ENCODE data around the gene FAM185A.

The FAM185A gene

GRCh38 chr7:102843850-102844249, 95.1 kb downstream of the FAM185A start:
- no peaks in the 10 kb centered on the region for H3K79me2 ChIP-seq (ENCODE audit: control insufficient read depth, low read length)
- no peaks in the 10 kb centered on the region for H3K9me2 ChIP-seq (replicated peaks; ENCODE audit: control insufficient read depth, low read length)
- H3K4me2 ChIP-seq (ENCODE audit: low read length) = no peak overlapping the region
- TF ChIP-seq EZH2phosphoT487 (IDR thresholded peaks at IDR 0.05; ENCODE audit: borderline replicate concordance, low read length) (no peak), CTCF (IDR thresholded peaks at IDR 0.05; ENCODE audit: low read depth, low read length, poor library complexity, severe bottlenecking) (no peak)
- no peaks in the 10 kb centered on the region for H3K27me3 ChIP-seq (ENCODE audit: control insufficient read depth, low read length)
- H3K4me3 ChIP-seq (ENCODE audit: low read length) = no peak overlapping the region
- no peak overlapping the region for H3K27ac ChIP-seq (ENCODE audit: low read depth, low read length)
- no peaks in the 10 kb centered on the region for H4K20me1 ChIP-seq (ENCODE audit: control insufficient read depth, insufficient read depth, low read depth, low read length)
- H3K9me3 ChIP-seq (ENCODE audit: control insufficient read depth, insufficient read depth, low read length) = no peaks in the 10 kb centered on the region
- H3K4me1 ChIP-seq (ENCODE audit: control insufficient read depth, low read length) = peaks cover 15% of the 10 kb centered on the region
- no peaks in the 10 kb centered on the region for H3F3A ChIP-seq (ENCODE audit: control insufficient read depth, insufficient read depth)
- no peaks in the 10 kb centered on the region for H3K36me3 ChIP-seq (ENCODE audit: control insufficient read depth, low read length)

DNA sequence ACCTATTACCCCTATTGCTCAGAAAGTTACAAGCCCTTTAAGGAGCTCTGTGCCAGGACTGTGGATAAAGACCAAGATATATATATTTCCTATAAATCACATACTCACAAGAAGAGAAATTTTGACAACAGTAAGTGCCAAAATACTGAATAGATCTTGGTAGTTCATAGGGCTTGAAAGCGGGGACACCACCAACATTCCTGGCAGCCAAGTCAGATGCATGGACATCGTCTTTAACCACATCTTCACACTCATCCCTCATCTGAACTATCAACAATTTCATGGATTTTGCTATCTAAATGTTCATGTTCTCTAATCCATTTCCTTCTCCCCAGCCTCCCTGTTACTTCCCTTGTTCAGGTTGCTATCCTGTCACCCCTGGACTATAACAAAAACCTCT, 96.5 kb downstream of the FAM185A start:
- Histone ChIP-seq H3F3A (ENCODE audit: control insufficient read depth, insufficient read depth) (no peaks in the 10 kb centered on the region), H3K4me1 (ENCODE audit: control insufficient read depth, low read length) (peaks cover 12% of the 10 kb centered on the region), H3K9me3 (ENCODE audit: control insufficient read depth, insufficient read depth, low read length) (no peaks in the 10 kb centered on the region), H3K27ac (ENCODE audit: low read depth, low read length) (no peak overlapping the region), H3K9me2 (replicated peaks; ENCODE audit: control insufficient read depth, low read length) (no peaks in the 10 kb centered on the region), H3K27me3 (ENCODE audit: control insufficient read depth, low read length) (no peaks in the 10 kb centered on the region), H3K4me2 (ENCODE audit: low read length) (no peak overlapping the region), H3K79me2 (ENCODE audit: control insufficient read depth, low read length) (no peaks in the 10 kb centered on the region), H3K4me3 (ENCODE audit: low read length) (no peak overlapping the region), H3K36me3 (ENCODE audit: control insufficient read depth, low read length) (no peaks in the 10 kb centered on the region), H4K20me1 (ENCODE audit: control insufficient read depth, insufficient read depth, low read depth, low read length) (no peaks in the 10 kb centered on the region)
- TF ChIP-seq CTCF (IDR thresholded peaks at IDR 0.05; ENCODE audit: low read depth, low read length, poor library complexity, severe bottlenecking) = no peak
- no peak for TF ChIP-seq EZH2phosphoT487 (IDR thresholded peaks at IDR 0.05; ENCODE audit: borderline replicate concordance, low read length)

DNA sequence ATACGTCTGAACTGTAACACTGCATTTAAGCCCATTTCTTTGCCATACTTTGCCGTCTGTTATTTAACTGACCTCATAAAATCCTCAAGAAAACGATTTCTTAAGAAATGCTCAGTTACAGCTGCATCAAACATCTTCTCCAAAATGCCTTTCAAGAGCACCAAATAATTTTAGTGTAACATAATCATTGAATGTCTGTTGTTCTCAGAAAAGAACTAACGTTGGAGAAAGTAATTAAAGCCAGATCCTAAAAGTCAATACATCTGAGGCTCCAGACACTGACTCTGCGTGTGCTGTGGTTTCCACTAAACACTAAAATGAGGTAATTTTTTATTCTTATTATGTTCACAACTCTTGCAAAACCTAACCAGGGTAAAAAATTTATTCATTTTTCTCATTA, 100.3 kb downstream of the FAM185A start:
- Histone ChIP-seq H3K27ac (ENCODE audit: low read depth, low read length) (no peak overlapping the region), H3K36me3 (ENCODE audit: control insufficient read depth, low read length) (no peaks in the 10 kb centered on the region), H3K79me2 (ENCODE audit: control insufficient read depth, low read length) (no peaks in the 10 kb centered on the region), H3K9me3 (ENCODE audit: control insufficient read depth, insufficient read depth, low read length) (peaks cover 5% of the 10 kb centered on the region; the same call in 1 of the 2 replicates), H4K20me1 (ENCODE audit: control insufficient read depth, insufficient read depth, low read depth, low read length) (no peaks in the 10 kb centered on the region), H3F3A (ENCODE audit: control insufficient read depth, insufficient read depth) (no peaks in the 10 kb centered on the region), H3K27me3 (ENCODE audit: control insufficient read depth, low read length) (no peaks in the 10 kb centered on the region), H3K4me2 (ENCODE audit: low read length) (no peak overlapping the region), H3K9me2 (replicated peaks; ENCODE audit: control insufficient read depth, low read length) (no peaks in the 10 kb centered on the region), H3K4me1 (ENCODE audit: control insufficient read depth, low read length) (0 out of 2 replicates have a peak, but pooled peaks cover 2% of the 10 kb centered on the region), H3K4me3 (ENCODE audit: low read length) (no peak overlapping the region)
- TF ChIP-seq EZH2phosphoT487 (IDR thresholded peaks at IDR 0.05; ENCODE audit: borderline replicate concordance, low read length) (no peak), CTCF (IDR thresholded peaks at IDR 0.05; ENCODE audit: low read depth, low read length, poor library complexity, severe bottlenecking) (no peak)

All from DOHH2 (cell line).